ENCODE data around the gene FARS2.
"Not testable (repeated sequence)": the region's sequence is repeated elsewhere in the genome, so short reads cannot be mapped to it uniquely, and the experiment has no call there.

- TF ChIP-seq, protein P1, sequence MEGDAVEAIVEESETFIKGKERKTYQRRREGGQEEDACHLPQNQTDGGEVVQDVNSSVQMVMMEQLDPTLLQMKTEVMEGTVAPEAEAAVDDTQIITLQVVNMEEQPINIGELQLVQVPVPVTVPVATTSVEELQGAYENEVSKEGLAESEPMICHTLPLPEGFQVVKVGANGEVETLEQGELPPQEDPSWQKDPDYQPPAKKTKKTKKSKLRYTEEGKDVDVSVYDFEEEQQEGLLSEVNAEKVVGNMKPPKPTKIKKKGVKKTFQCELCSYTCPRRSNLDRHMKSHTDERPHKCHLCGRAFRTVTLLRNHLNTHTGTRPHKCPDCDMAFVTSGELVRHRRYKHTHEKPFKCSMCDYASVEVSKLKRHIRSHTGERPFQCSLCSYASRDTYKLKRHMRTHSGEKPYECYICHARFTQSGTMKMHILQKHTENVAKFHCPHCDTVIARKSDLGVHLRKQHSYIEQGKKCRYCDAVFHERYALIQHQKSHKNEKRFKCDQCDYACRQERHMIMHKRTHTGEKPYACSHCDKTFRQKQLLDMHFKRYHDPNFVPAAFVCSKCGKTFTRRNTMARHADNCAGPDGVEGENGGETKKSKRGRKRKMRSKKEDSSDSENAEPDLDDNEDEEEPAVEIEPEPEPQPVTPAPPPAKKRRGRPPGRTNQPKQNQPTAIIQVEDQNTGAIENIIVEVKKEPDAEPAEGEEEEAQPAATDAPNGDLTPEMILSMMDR (conservative IDR thresholded peaks at IDR 0.05 in 1 of 2, IDR thresholded peaks at IDR 0.05 in 1 of 2; ENCODE audit: low read depth in 1 of 2, low read length in 2 of 2) = not testable (repeated sequence)
- TF ChIP-seq EZH2 (IDR thresholded peaks at IDR 0.05; ENCODE audit: low read length, missing control alignments) = not testable (repeated sequence)
These were observed 545.1 kb downstream of the FARS2 start for GRCh38 chr6:5806406-5806805.

Data from fibroblast of lung (primary cell).